Common myeloid progenitor, CD34-positive (primary cell): ENCODE data around the gene COL27A1.

Experiments
- CTCF ChIA-PET: fragments of 350-600 bp; sonication (Branson Sonifier 250); formaldehyde crosslinking; loops from one replicate; lab custom pipeline; 2021; ENCODE audit warnings: antibody characterized with exemption; lab: Charles Lee
- POLR2A ChIA-PET: fragments of 350-600 bp; sonication (Branson Sonifier 250); formaldehyde crosslinking; loops from one replicate; lab custom pipeline; 2021; ENCODE audit warnings: antibody characterized with exemption; lab: Charles Lee
- DNase-seq, 3 donors: peaks; one replicate each; pipeline versions ENCODE4 v3.0.0 to v3.0.0-alpha.2; 2013
- H3K27ac ChIP-seq, 2 experiments: 1 replicate in 1 of 2; 2 replicates in 1 of 2; pipeline ENCODE4 v1.7.0; 2013; ENCODE audit warnings: inconsistent platforms in 2 of 2, low read length in 2 of 2, mild to moderate bottlenecking in 2 of 2, low read depth in 1 of 2, moderate library complexity in 1 of 2; ENCODE audit not compliant: severe bottlenecking in 2 of 2, insufficient read depth in 1 of 2, poor library complexity in 1 of 2
- H3K27me3 ChIP-seq, 5 experiments: replicated peaks in 2 of 5; 1 replicate in 3 of 5; 2 replicates in 2 of 5; pipeline versions ENCODE4 v1.6.1 to v1.7.0; 2013; ENCODE audit warnings: low read length in 4 of 5, mild to moderate bottlenecking in 2 of 5, moderate library complexity in 2 of 5, inconsistent platforms in 1 of 5; ENCODE audit not compliant: insufficient read depth in 5 of 5, control insufficient read depth in 4 of 5
- H3K36me3 ChIP-seq, 4 experiments: 1 replicate in 2 of 4; 2 replicates in 2 of 4; pipeline versions ENCODE4 v1.6.1 to v1.7.0; 2013; ENCODE audit warnings: low read length in 3 of 4, control low read depth in 1 of 4, mild to moderate bottlenecking in 1 of 4; ENCODE audit not compliant: control insufficient read depth in 4 of 4, insufficient read depth in 4 of 4
- H3K4me1 ChIP-seq, 4 experiments: 1 replicate in 3 of 4; 2 replicates in 1 of 4; pipeline versions ENCODE4 v1.6.1 to v1.7.1; 2013; ENCODE audit warnings: low read length in 3 of 4, mild to moderate bottlenecking in 3 of 4, control low read depth in 1 of 4, inconsistent platforms in 1 of 4, moderate library complexity in 1 of 4; ENCODE audit not compliant: control insufficient read depth in 4 of 4, insufficient read depth in 4 of 4; ENCODE audit errors: control extremely low read depth in 1 of 4
- H3K4me3 ChIP-seq, 7 experiments: 1 replicate in 4 of 7; 2 replicates in 3 of 7; pipeline versions ENCODE4 v1.5.1 to v1.7.0; 2013; ENCODE audit warnings: mild to moderate bottlenecking in 7 of 7, low read length in 6 of 7, moderate library complexity in 6 of 7, inconsistent platforms in 2 of 7, low read depth in 2 of 7, control low read depth in 1 of 7; ENCODE audit not compliant: insufficient read depth in 4 of 7, control insufficient read depth in 1 of 7; ENCODE audit errors: extremely low read depth in 1 of 7
- H3K9me3 ChIP-seq, 5 experiments: 1 replicate in 4 of 5; 2 replicates in 1 of 5; pipeline versions ENCODE4 v1.6.1 to v1.7.1; 2013; ENCODE audit warnings: low read length in 4 of 5, mild to moderate bottlenecking in 2 of 5, inconsistent platforms in 1 of 5, low read depth in 1 of 5, moderate library complexity in 1 of 5; ENCODE audit not compliant: control insufficient read depth in 4 of 5, insufficient read depth in 2 of 5; ENCODE audit errors: control extremely low read depth in 1 of 5
- WGBS: methylation state at CpG from one replicate; pipeline ENCODE4 v1.1.5; 2013; ENCODE audit not compliant: insufficient coverage; 5-methylcytosine and 5-hydroxymethylcytosine counted together

The COL27A1 gene

GRCh38 chr9:114216081-114216480, 60.7 kb downstream of the COL27A1 start:
- peaks cover 0 to 2% (median 0%) of the 10 kb centered on the region in 4 experiments for H3K4me1 ChIP-seq
- H3K9me3 ChIP-seq = no peaks in the 10 kb centered on the region
- H3K36me3 ChIP-seq = no peaks in the 10 kb centered on the region
- ChIA-PET CTCF (no interaction called here), POLR2A (no interaction called here)
- no peak overlapping the region for H3K27ac ChIP-seq
- 50% methylated on average over 6 of the region's 7 CpGs for WGBS
- H3K4me3 ChIP-seq = no peak overlapping the region
- no peak for DNase-seq
- H3K27me3 ChIP-seq = peaks cover 0 to 2% (median 0%) of the 10 kb centered on the region in 5 experiments

- DNase-seq = no peak
- Histone ChIP-seq H3K9me3 (no peaks in the 10 kb centered on the region), H3K4me1 (peaks cover 0 to 2% (median 0%) of the 10 kb centered on the region in 4 experiments), H3K27me3 (peaks cover 0 to 2% (median 0%) of the 10 kb centered on the region in 5 experiments), H3K27ac (no peak overlapping the region), H3K4me3 (no peak overlapping the region), H3K36me3 (no peaks in the 10 kb centered on the region)
- ChIA-PET CTCF (no interaction called here), POLR2A (no interaction called here)
- WGBS = 98% methylated on average over 4 of the region's 4 CpGs
Observed at GRCh38 chr9:114216976-114217375, 61.6 kb downstream of the COL27A1 start.

- Histone ChIP-seq H3K4me1 (peaks cover 0 to 2% (median 0%) of the 10 kb centered on the region in 4 experiments), H3K27me3 (peaks cover 0 to 2% (median 0%) of the 10 kb centered on the region in 5 experiments), H3K27ac (no peak overlapping the region), H3K9me3 (no peaks in the 10 kb centered on the region), H3K36me3 (no peaks in the 10 kb centered on the region), H3K4me3 (no peak overlapping the region)
- ChIA-PET CTCF (interaction anchor here (1.2 kb wide), 1 partner anchor 9 kb away, joined by 5 read pairs; no protein-coding TSS in a partner anchor), POLR2A (no interaction called here)
- DNase-seq = no peak
- 97% methylated on average over 7 of the region's 11 CpGs for WGBS
Observed at GRCh38 chr9:114218264-114219120, 63.2 kb downstream of the COL27A1 start.

- H3K4me1 ChIP-seq = peaks cover 0 to 2% (median 0%) of the 10 kb centered on the region in 4 experiments
- H3K4me3 ChIP-seq = no peak overlapping the region
- no peak for DNase-seq
- H3K27ac ChIP-seq = no peak overlapping the region
- ChIA-PET POLR2A (no interaction called here), CTCF (interaction anchor here (1.2 kb wide), 1 partner anchor 8 kb away, joined by 5 read pairs; no protein-coding TSS in a partner anchor)
- no peaks in the 10 kb centered on the region for H3K36me3 ChIP-seq
- WGBS = 87% methylated on average over 8 of the region's 8 CpGs
- H3K27me3 ChIP-seq = peaks cover 0 to 5% (median 0%) of the 10 kb centered on the region in 5 experiments
- no peaks in the 10 kb centered on the region for H3K9me3 ChIP-seq
Observed at GRCh38 chr9:114220061-114220541, 64.8 kb downstream of the COL27A1 start.

- no peak for DNase-seq
- H3K36me3 ChIP-seq = no peaks in the 10 kb centered on the region
- no peak overlapping the region for H3K4me3 ChIP-seq
- 92% methylated on average over 8 of the region's 10 CpGs for WGBS
- POLR2A ChIA-PET = no interaction called here
- H3K27me3 ChIP-seq = peaks cover 0 to 5% (median 0%) of the 10 kb centered on the region in 5 experiments
- H3K9me3 ChIP-seq = no peaks in the 10 kb centered on the region
- CTCF ChIA-PET = no interaction called here
- H3K27ac ChIP-seq = no peak overlapping the region
- H3K4me1 ChIP-seq = no peaks in the 10 kb centered on the region
Observed at GRCh38 chr9:114221706-114222465, 66.5 kb downstream of the COL27A1 start.

- Histone ChIP-seq H3K4me3 (no peak overlapping the region), H3K36me3 (no peaks in the 10 kb centered on the region), H3K27ac (no peak overlapping the region), H3K27me3 (peaks cover 0 to 3% (median 0%) of the 10 kb centered on the region in 5 experiments), H3K9me3 (no peaks in the 10 kb centered on the region), H3K4me1 (no peaks in the 10 kb centered on the region)
- DNase-seq = peak in 1 of 3 donors; percentile 25
- 100% methylated on average over 3 of the region's 4 CpGs for WGBS
- POLR2A ChIA-PET = no interaction called here
- CTCF ChIA-PET = interaction anchor here (1.1 kb wide), 1 partner anchor 13 kb away, joined by 4 read pairs; no protein-coding TSS in a partner anchor
Observed at GRCh38 chr9:114223564-114224246, 68.4 kb downstream of the COL27A1 start.
